ENCODE measurements around the gene MIPEP.

The MIPEP gene

DNA sequence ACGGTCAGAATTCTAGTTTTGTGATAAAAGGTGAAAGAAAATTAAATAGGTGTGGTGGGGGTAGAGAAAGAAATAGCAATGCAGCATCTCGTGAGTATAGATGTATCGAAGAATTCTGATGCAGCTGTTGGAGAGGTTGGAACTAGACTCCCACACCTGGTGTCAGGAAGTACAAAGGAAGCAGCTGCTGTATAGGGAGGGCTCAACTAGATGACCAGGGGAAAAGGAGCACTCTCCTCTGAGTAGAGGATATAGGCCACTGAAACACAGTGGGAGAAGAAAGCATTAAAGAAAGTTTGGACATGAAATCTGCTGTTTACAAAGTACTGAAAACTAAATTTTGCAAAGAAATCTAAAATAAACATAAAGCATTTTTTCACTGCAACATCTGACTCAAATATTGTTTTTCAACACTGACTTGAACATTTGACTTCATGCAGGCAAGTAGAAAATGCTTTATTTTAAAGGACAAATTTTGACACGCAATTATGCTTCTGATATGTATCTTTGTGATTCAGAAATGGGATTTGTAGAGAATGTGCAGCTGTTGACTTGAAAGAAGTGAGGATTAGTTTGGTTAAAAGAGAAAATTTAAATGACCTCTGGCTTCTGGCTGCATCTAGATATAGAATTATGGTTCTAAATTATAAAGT lies 82.2 kb downstream of the MIPEP start:
- DNase-seq: no peak

GRCh38 chr13:23805821-23806220 lies 83.4 kb downstream of the MIPEP start:
- DNase-seq: no peak

DNA sequence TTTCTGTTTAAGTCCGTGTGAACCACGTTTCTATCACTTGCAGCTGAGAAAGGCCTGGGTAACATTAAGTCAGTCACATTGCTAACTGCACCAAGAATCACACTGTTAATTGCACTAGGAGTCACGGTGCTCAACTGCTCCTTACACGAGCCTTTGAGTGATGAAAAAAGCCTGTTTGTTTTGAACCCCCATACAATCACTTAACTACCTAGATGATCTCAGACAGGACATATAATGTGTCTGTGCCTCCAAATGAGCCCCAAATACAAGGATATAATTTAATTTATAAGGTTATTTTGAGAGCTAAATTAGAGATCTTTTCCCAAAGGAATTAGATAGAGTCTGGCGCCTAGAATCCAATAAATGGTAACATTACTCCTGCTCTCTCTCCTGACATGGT lies 84.1 kb downstream of the MIPEP start:
- peak; percentile 15 to 25 for DNase-seq

DNA sequence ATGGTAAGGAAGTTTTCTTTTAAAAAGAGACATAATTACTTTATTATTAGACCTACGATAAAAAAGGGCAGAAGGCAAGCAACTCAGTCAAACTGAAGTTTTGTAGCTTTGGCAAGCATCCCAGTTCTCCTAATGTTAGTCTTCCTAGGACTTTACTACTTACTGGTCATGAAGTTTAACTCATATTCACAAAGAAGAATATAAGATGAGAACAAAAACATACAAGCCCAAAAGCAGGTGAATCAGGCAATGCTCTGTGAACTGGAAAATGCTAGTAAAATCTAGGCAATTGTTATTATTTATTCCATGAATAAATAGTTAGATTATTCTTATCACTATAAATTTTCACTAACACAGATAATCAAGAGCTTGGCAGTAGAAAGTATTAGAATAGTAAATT lies 85.0 kb downstream of the MIPEP start:
- DNase-seq: no peak

- no peak for DNase-seq
These were observed 88.1 kb downstream of the MIPEP start for GRCh38 chr13:23801141-23801540.

- DNase-seq: no peak
These were observed 89.3 kb downstream of the MIPEP start for GRCh38 chr13:23799945-23800344.

DNA sequence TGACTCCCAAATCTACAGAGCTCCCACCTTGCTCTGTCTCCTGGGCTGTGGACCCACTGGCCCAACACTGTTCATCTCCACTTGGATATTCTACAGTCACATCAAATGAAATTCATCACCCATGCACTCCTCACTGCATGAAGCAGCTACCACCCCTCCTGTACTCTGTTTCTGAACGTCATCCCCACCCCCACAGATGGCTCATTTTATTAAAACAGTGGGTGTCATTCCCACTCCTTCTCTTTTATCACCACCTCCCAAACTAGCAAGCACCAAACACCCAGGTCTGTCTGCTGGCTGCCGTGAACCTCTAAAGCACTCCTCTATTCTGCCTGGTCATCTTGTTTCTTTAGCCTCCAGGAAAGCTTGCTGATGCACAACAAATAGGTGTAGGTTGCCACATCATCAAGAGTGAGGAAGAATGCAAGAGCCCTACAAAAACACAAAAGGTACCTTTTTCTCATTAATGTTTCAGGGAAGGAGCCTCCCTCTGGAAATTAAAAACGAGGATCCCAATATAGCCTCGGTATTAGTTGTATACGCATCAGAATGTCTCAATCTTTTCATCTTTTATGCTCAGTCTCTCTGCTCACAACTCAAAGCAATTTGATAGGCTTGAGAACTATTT lies 91.8 kb downstream of the MIPEP start:
- DNase-seq: no peak

- peak in 1 of 2 experiments; percentile 20 for DNase-seq
These were observed 92.6 kb downstream of the MIPEP start for GRCh38 chr13:23796551-23796950.

GRCh38 chr13:23794267-23795161 lies 94.7 kb downstream of the MIPEP start:
- DNase-seq: no peak

GRCh38 chr13:23793711-23794110 lies 95.5 kb downstream of the MIPEP start:
- no peak for DNase-seq

GRCh38 chr13:23792680-23793079 lies 96.5 kb downstream of the MIPEP start:
- DNase-seq: no peak

- DNase-seq: no peak
These were observed 98.5 kb downstream of the MIPEP start for GRCh38 chr13:23790577-23791170.

DNA sequence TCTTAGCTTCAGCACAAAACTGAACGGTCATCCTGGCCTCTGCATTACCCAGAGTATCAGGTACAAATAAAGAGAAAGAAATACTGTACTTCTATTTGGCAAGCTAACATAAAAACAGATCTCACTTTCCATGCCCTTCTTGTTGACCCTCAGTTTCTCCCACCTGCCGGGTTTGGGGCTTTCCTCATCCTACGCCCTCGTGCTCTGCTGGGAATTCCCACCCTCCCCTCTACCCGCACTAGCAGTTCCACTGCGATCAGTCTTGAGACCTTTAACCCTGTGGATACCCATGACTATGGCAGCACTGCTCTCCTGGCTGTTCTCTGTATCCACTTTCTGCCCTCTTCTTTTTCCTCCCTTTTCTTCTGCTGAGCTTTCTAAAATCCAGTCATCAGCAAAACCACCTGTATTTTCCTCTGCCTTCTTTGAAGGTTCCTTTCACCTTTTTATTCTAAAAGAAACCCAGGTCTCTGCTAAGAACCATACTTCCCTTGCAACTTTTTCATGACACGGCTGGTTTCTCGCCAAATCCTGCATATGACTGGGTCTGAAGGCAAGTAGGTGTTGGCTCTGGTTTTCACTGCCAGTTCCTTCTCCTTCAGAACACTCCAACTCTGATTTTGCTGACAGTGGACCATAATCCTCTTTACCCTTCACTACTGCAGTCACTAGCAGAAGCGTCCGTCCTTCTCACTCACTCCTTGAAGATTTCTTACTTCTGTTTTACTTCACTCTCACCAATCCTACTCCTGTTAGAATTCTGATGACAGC lies 99.4 kb downstream of the MIPEP start:
- DNase-seq: no peak

GRCh38 chr13:23788459-23788858 lies 100.7 kb downstream of the MIPEP start:
- no peak for DNase-seq

DNA sequence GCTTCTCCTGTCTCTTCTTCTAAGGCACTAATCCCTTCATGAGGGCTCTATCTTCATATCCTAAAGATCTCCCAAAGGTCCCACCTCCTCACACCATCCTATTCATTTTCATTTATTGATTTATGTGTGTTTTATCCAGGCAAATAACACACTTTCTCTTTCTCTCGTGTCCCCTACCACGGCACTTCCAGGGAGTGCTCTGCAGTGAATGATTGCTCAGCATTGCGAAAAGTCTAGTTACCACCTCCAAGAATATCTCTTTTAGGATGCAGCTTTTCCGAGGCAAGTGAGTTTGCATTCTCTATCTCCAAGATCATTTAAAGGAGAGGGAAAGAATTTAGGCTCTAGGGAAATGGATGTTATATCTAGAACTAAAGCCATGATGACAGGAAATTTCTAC lies 101.7 kb downstream of the MIPEP start:
- no peak for DNase-seq

DNA sequence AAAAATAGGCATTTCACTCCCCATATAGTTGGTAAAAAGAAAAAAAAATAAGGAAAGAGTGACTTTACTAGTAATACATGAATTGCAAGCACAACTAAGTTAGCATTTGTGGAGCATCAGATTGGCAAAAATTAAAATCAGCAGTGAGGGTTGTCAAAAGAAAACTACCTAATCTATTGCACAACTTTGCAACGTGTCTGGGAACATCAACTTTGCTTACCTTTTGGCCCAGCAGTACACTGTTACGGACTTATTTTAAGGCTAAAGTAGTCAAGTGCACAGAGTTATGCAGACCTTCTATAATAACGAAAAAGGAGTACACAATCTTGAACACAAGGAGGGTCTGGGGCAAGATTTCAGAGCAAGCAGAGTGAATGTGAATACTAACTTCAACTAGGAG lies 102.6 kb downstream of the MIPEP start:
- no peak for DNase-seq

GRCh38 chr13:23778879-23779278 lies 110.3 kb downstream of the MIPEP start:
- DNase-seq: no peak

GRCh38 chr13:23778002-23778652 lies 111.1 kb downstream of the MIPEP start:
- no peak for DNase-seq

GRCh38 chr13:23777575-23777870 lies 111.7 kb downstream of the MIPEP start:
- DNase-seq: no peak

DNA sequence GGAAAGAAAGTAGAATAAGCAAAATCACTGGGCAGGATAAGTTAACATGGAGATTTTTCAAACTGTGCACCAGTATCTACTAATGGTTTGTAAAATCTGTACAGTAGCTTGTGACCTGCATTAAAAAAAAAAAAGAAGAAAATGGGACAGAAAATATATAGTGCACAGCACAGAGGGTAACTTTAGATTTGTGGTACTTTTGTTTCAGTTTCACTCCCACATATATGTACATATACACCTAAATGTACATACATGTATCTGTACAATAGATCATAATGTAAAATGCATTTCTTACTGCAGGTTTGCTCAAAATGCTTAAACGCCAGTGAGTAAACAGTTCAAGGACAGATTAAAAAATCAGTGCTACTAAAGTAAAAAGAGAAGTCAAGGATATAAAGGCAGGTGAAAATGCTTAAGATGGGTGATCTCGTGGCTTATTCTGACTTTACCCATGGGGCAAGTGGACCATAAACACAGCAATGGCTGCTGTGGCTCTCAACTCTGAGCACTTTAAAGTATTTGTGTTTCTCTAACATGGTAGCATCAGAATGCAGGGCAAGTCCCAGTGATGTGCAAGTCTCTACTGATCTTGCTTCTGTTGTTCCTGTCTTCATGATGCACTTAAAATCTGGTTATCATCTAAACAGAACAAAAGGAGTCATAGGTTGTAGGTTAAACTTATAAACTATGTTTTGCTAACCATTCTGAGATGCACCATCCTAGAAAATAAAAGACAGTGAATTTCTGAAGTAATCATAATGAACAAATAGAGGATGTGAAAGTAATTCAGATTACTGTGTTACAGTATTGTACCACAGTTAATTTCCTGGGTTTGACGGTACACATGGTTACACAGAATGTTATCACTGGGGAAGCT lies 112.3 kb downstream of the MIPEP start:
- no peak for DNase-seq

DNA sequence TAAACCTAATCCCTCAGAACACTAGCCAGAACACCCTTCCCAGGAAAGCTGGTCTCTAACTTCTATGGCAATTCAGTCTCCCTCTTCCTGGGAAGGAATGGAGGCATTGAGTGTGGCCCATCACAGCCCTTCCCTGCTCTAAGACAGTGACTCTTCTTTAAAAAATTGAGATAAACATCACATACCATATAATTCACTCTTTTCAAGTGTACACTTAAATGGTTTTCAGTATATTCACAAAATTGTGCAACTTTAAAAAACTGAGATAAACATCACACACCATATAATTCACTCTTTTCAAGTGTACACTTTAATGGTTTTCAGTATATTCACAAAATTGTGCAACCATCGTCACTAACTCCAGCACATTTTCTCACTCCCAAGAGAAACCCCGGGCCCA lies 116.5 kb downstream of the MIPEP start:
- no peak for DNase-seq
